Lung (tissue), 12 donors: Measurements from ENCODE around the gene RNGTT. TPM values are rescaled to one million over a fixed set of nuclear protein-coding genes. Genes with fewer than 3 reads are reported as not detected.

Experiments
- ATAC-seq: fragments of 200-7000 bp; cut with Tn5 transposase; one replicate; pipeline ENCODE4 v1.9.1; 2020; ENCODE audit warnings: moderate number of reproducible peaks; ENCODE audit not compliant: insufficient read depth, low FRiP score
- DNase-seq, 3 donors: peaks; one replicate each; pipeline ENCODE4 v3.0.0-alpha.2; 2013 to 2017
- H3K27ac ChIP-seq, 2 donors: one replicate each; pipeline ENCODE4 v1.5.1; 2013; ENCODE audit warnings: mild to moderate bottlenecking in 2 of 2, moderate library complexity in 2 of 2, control low read depth in 1 of 2, inconsistent platforms in 1 of 2, low read depth in 1 of 2, low read length in 1 of 2
- H3K27me3 ChIP-seq, 3 donors: one replicate each; pipeline ENCODE4 v1.5.1; 2013; ENCODE audit warnings: low read length in 2 of 3; ENCODE audit not compliant: control insufficient read depth in 3 of 3, insufficient read depth in 3 of 3
- H3K36me3 ChIP-seq, 4 donors: one replicate each; pipeline ENCODE4 v1.5.1; 2013; ENCODE audit warnings: low read length in 4 of 4, mild to moderate bottlenecking in 1 of 4, moderate library complexity in 1 of 4; ENCODE audit not compliant: control insufficient read depth in 4 of 4, insufficient read depth in 4 of 4
- H3K4me1 ChIP-seq, 5 donors: one replicate each; pipeline ENCODE4 v1.5.1; 2013; ENCODE audit warnings: low read length in 5 of 5, mild to moderate bottlenecking in 2 of 5, moderate library complexity in 1 of 5; ENCODE audit not compliant: control insufficient read depth in 5 of 5, insufficient read depth in 5 of 5
- H3K4me3 ChIP-seq: one replicate; pipeline ENCODE4 v1.5.1; 2013; ENCODE audit warnings: mild to moderate bottlenecking, control low read depth, moderate library complexity
- H3K9ac ChIP-seq, 2 donors: one replicate each; pipeline ENCODE4 v1.5.1; 2013; ENCODE audit warnings: low read length in 2 of 2, control low read depth in 1 of 2; ENCODE audit not compliant: insufficient read depth in 1 of 2
- H3K9me3 ChIP-seq, 4 donors: one replicate each; pipeline ENCODE4 v1.5.1; 2013; ENCODE audit warnings: low read length in 3 of 4, mild to moderate bottlenecking in 1 of 4, moderate library complexity in 1 of 4; ENCODE audit not compliant: control insufficient read depth in 4 of 4, insufficient read depth in 3 of 4
- CTCF ChIP-seq: IDR thresholded peaks from 2 replicates; pipeline ENCODE4 v1.5.1; 2012; ENCODE audit warnings: mild to moderate bottlenecking; ENCODE audit errors: control extremely low read depth, extremely low read depth
- WGBS, 2 donors: extraction: QIAGEN DNeasy Blood & Tissue Kit; methylation state at CpG; one replicate each; pipeline ENCODE4 v1.1.7; 2013; 5-methylcytosine and 5-hydroxymethylcytosine counted together
- polyA plus RNA-seq, 2 donors: library from polyadenylated mRNA; stranded (reverse); fragments of 200-250 nt; gene quantifications; one replicate each; pipeline ENCODE4 v1.2.1, GENCODE V29; 2013
- total RNA-seq, 2 donors: library from RNA; depleted of rRNA in 1 of 2; stranded (reverse); fragments of >200 nt in 1 of 2; gene quantifications; one replicate each; pipeline ENCODE4 v1.2.1, GENCODE V29; 2014 to 2021
- donor health status: control.
- donor health status: control.
- donor health status: Bipolar disorder and iron deficiency.
- donor health status: healthy.
- donor health status: DM: yes; HTN: yes; CAD: no.

Gene RNGTT
- total and polyA plus RNA-seq, 4 donors, result 3.0 to 25.0 (median 9.2) TPM

- Histone ChIP-seq H3K36me3 (no peaks in the 10 kb centered on the region), H3K27ac (no peak overlapping the region), H3K4me3 (no peak overlapping the region)
Measured at GRCh38 chr6:88982720-88983119, 19.3 kb upstream of the RNGTT start.

GRCh38 chr6:88975369-88975768 lies 12.0 kb upstream of the RNGTT start:
- no peak for DNase-seq
- Histone ChIP-seq H3K27me3 (no peaks in the 10 kb centered on the region), H3K4me1 (no peaks in the 10 kb centered on the region), H3K9ac (no peak overlapping the region), H3K36me3 (no peaks in the 10 kb centered on the region), H3K27ac (no peak overlapping the region), H3K9me3 (no peaks in the 10 kb centered on the region), H3K4me3 (no peak overlapping the region)
- TF ChIP-seq CTCF, result no peak
- no peak for ATAC-seq
- 74 to 84% methylated on average over 3 of the region's 3 CpGs for WGBS, 2 donors

More at GRCh38 chr6:88982720-88983119, 19.3 kb upstream of the RNGTT start:
- peaks cover 0 to 2% (median 0%) of the 10 kb centered on the region in 5 donors for H3K4me1 ChIP-seq
- ATAC-seq (peak; percentile 82), DNase-seq (peak in 2 of 3 donors; percentile 74 to 81)
- no peaks in the 10 kb centered on the region for H3K9me3 ChIP-seq
- TF ChIP-seq CTCF, result peak; percentile 60
- H3K27me3 ChIP-seq, result no peaks in the 10 kb centered on the region
- H3K9ac ChIP-seq, result no peak overlapping the region
- 2 to 13% methylated on average over 2 of the region's 2 CpGs for WGBS, 2 donors

- H3K9ac ChIP-seq, result no peak overlapping the region
- no peaks in the 10 kb centered on the region for H3K36me3 ChIP-seq
- no peak for DNase-seq
- WGBS, 2 donors, result 47 to 50% methylated on average over 6 of the region's 6 CpGs
- H3K27me3 ChIP-seq, result no peaks in the 10 kb centered on the region
- ATAC-seq, result no peak
- no peak for TF ChIP-seq CTCF
- H3K9me3 ChIP-seq, result no peaks in the 10 kb centered on the region
- no peaks in the 10 kb centered on the region for H3K4me1 ChIP-seq
- H3K4me3 ChIP-seq, result no peak overlapping the region
- H3K27ac ChIP-seq, result no peak overlapping the region
Measured at GRCh38 chr6:88972504-88973423, 9.3 kb upstream of the RNGTT start.
